ENCODE results near the gene TRIM7. TPM values are rescaled to one million over a fixed set of nuclear protein-coding genes. Genes with fewer than 3 reads are reported as not detected.
A peak's percentile ranks its signal among the peaks of the same experiment; 100 is the strongest.

Gene TRIM7
- total and polyA plus RNA-seq, 12 donors: 3.9 to 30.8 (median 6.0) TPM

DNA sequence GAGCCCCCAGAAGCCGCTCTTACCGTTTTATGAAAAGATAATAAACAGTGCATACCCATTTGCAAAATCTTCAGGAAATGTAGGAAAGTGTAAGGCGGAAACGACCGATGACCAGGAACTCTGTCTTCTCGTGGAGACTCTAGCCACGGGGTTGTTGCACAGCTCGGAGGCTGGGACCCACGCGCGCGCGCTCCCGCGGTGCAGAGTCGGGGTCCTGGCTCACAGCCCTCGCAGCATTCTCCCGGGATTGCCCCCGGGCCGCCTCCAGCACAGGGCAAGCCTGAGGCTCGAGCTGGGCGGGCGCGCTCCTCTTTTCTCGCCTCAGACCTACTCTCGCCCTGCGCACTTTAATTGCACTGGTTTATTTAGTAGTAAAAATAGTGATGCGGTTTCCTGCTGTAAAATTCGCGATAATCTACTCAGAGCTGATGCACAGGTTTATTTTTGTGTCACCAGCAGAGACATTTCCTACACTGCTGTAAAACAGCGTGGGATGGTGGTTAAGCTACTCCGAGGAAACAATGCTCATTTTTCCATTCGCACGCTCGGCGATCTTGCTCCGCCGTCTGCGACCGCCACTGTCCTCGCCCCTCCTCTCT lies 15.5 kb downstream of the TRIM7 start:
- intact Hi-C loops (cut with DNase I): loop anchor here in 7 of 10 donors (1.0 to 10.0 kb wide), 7 partner anchors 17 to 405 kb away; partner anchors contain the start of genes TRIM52 (in 6 of the 7), MGAT1 (in 3 of the 7), RACK1 (in 1 of the 7) and TRIM41 (in 1 of the 7)
- DNase-seq (peak in 1 of 2 donors; percentile 55), ATAC-seq (peak in 1 of 8 donors; percentile 5)

GRCh38 chr5:181188700-181189362 lies 16.2 kb downstream of the TRIM7 start:
- Histone ChIP-seq H3K36me3 (no peaks in the 10 kb centered on the region), H3K4me3 (peak overlapping the region; percentile 66 to 96 (median 81)), H3K27me3 (peaks cover 0 to 5% (median 0%) of the 10 kb centered on the region in 7 donors), H3K4me1 (peaks cover 3 to 54% (median 29%) of the 10 kb centered on the region in 9 donors), H3K9me3 (no peaks in the 10 kb centered on the region), H3K27ac (peak overlapping the region in 9 of 10 donors; percentile 59 to 95 (median 80))
- WGBS, 2 donors: 0% methylated on average over 35 of the region's 35 CpGs
- intact Hi-C loops (cut with DNase I): loop anchor here in 9 of 10 donors (1.0 to 10.0 kb wide), 10 partner anchors 17 to 404 kb away; partner anchors contain the start of genes TRIM52 (in 6 of the 9), MGAT1 (in 3 of the 9), TRIM41 (in 2 of the 9) and RACK1 (in 1 of the 9)
- ATAC-seq (peak; percentile 5 to 51 (median 31)), DNase-seq (peak; percentile 48 to 81)
- TF ChIP-seq, protein P1, sequence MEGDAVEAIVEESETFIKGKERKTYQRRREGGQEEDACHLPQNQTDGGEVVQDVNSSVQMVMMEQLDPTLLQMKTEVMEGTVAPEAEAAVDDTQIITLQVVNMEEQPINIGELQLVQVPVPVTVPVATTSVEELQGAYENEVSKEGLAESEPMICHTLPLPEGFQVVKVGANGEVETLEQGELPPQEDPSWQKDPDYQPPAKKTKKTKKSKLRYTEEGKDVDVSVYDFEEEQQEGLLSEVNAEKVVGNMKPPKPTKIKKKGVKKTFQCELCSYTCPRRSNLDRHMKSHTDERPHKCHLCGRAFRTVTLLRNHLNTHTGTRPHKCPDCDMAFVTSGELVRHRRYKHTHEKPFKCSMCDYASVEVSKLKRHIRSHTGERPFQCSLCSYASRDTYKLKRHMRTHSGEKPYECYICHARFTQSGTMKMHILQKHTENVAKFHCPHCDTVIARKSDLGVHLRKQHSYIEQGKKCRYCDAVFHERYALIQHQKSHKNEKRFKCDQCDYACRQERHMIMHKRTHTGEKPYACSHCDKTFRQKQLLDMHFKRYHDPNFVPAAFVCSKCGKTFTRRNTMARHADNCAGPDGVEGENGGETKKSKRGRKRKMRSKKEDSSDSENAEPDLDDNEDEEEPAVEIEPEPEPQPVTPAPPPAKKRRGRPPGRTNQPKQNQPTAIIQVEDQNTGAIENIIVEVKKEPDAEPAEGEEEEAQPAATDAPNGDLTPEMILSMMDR (IDR thresholded peaks at IDR 0.05): peak in 1 of 9 donors; percentile 17

More for the DNA sequence above, 15.5 kb downstream of the TRIM7 start:
- H3K9me3 ChIP-seq: no peaks in the 10 kb centered on the region
- H3K27ac ChIP-seq: peak overlapping the region in 9 of 10 donors; percentile 59 to 95 (median 80)
- peaks cover 3 to 54% (median 28%) of the 10 kb centered on the region in 9 donors for H3K4me1 ChIP-seq
- H3K4me3 ChIP-seq: peak overlapping the region; percentile 66 to 96 (median 81)
- peaks cover 0 to 5% (median 0%) of the 10 kb centered on the region in 7 donors for H3K27me3 ChIP-seq
- WGBS, 2 donors: 0% methylated on average over 41 of the region's 41 CpGs
- TF ChIP-seq, protein P1 (IDR thresholded peaks at IDR 0.05): no peak
- H3K36me3 ChIP-seq: no peaks in the 10 kb centered on the region

DNA sequence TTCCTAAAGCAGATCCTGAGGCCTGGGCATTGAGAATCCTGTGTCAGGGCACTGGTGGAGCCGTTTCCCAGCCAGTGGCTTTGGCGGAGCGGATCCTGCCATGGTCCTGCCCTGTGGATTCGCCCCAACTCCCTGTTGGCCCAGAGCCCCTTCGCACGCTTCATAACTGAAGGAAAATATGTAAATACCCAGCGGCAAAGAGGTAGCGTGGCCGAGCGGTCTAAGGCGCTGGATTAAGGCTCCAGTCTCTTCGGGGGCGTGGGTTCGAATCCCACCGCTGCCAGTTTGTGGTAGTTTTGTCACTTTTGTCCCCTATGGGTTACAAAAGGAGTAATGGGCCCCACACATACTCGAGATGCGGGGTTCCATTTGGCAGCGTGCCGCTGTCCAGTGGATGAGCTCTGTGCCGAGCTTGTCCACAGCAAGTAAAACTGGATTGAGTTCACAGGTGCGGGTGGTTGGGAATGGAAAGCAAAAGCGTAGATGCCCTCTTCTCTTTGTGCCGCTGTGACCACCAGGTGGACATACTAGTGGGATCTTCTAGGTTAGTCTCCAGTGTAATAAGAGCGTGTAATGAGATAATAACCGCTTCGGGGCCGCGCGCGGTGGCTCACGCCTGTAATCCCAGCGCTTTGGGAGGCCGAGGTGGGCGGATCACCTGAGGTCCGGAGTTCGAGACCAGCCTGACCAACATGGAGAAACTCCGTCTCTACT lies 17.3 kb downstream of the TRIM7 start:
- H3K9me3 ChIP-seq: no peaks in the 10 kb centered on the region
- peaks cover 3 to 51% (median 27%) of the 10 kb centered on the region in 9 donors for H3K4me1 ChIP-seq
- H3K27ac ChIP-seq: peak overlapping the region in 7 of 10 donors; percentile 59 to 95 (median 80)
- intact Hi-C loops (cut with DNase I): loop anchor here in 9 of 10 donors (1.0 to 10.0 kb wide), 9 partner anchors 31 to 403 kb away; partner anchors contain the start of genes TRIM52 (in 6 of the 9), MGAT1 (in 3 of the 9), TRIM41 (in 2 of the 9) and RACK1 (in 1 of the 9)
- peak; percentile 69 to 78 for DNase-seq
- H3K36me3 ChIP-seq: no peaks in the 10 kb centered on the region
- WGBS, 2 donors: 2 to 3% methylated on average over 37 of the region's 37 CpGs
- peaks cover 0 to 5% (median 0%) of the 10 kb centered on the region in 7 donors for H3K27me3 ChIP-seq
- H3K4me3 ChIP-seq: peak overlapping the region; percentile 5 to 96 (median 81)
- peak in 7 of 8 donors; percentile 13 to 39 (median 25) for ATAC-seq
- TF ChIP-seq, protein P1 (IDR thresholded peaks at IDR 0.05): peak in 4 of 9 donors; percentile 15 to 40 (median 24)

All from heart right ventricle (tissue), 16 donors.